HEK293 (cell line): Measurements from ENCODE around the gene WDR6.

ENCODE experiments used
- GLIS1 ChIP-seq: fragments of 450-650 bp; formaldehyde crosslinking; IDR thresholded peaks from 2 replicates; pipeline ENCODE4 v1.5.1; 2016; ENCODE audit warnings: missing biosample characterization, missing genetic modification characterization
- MZF1 ChIP-seq: fragments of 450-650 bp; formaldehyde crosslinking; IDR thresholded peaks from 2 replicates; pipeline ENCODE4 v1.5.1; 2017; ENCODE audit warnings: missing biosample characterization, missing genetic modification characterization, borderline replicate concordance
- PATZ1 ChIP-seq: fragments of 450-650 bp; formaldehyde crosslinking; IDR thresholded peaks from 2 replicates; pipeline ENCODE4 v1.5.1; 2016; ENCODE audit warnings: missing biosample characterization, missing genetic modification characterization
- PRDM4 ChIP-seq: fragments of 450-650 bp; formaldehyde crosslinking; IDR thresholded peaks from 2 replicates; pipeline ENCODE4 v1.5.1; 2017; ENCODE audit warnings: missing biosample characterization, missing genetic modification characterization
- ZBTB20 ChIP-seq: fragments of 450-650 bp; formaldehyde crosslinking; IDR thresholded peaks from 2 replicates; pipeline ENCODE4 v1.5.1; 2016; ENCODE audit warnings: missing biosample characterization, missing genetic modification characterization
- ZFP37 ChIP-seq: fragments of 450-650 bp; formaldehyde crosslinking; IDR thresholded peaks from 2 replicates; pipeline ENCODE4 v1.5.1; 2016; ENCODE audit warnings: missing biosample characterization, missing genetic modification characterization
- ZNF10 ChIP-seq: fragments of 450-650 bp; formaldehyde crosslinking; IDR thresholded peaks from 2 replicates; pipeline ENCODE4 v1.5.1; 2017; ENCODE audit warnings: missing biosample characterization, missing genetic modification characterization
- ZNF121 ChIP-seq: fragments of 450-650 bp; formaldehyde crosslinking; IDR thresholded peaks from 2 replicates; pipeline ENCODE4 v1.5.1; 2016; ENCODE audit warnings: missing biosample characterization, missing genetic modification characterization
- ZNF132 ChIP-seq: fragments of 450-650 bp; formaldehyde crosslinking; IDR thresholded peaks from 2 replicates; pipeline ENCODE4 v1.5.1; 2017; ENCODE audit warnings: missing biosample characterization, missing genetic modification characterization, borderline replicate concordance
- ZNF175 ChIP-seq: fragments of 450-650 bp; formaldehyde crosslinking; IDR thresholded peaks from 2 replicates; pipeline ENCODE4 v1.5.1; 2016; ENCODE audit warnings: missing biosample characterization, missing genetic modification characterization
- ZNF18 ChIP-seq: fragments of 450-650 bp; formaldehyde crosslinking; IDR thresholded peaks from 2 replicates; pipeline ENCODE4 v1.5.1; 2016; ENCODE audit warnings: missing biosample characterization, missing genetic modification characterization
- ZNF280C ChIP-seq: fragments of 450-650 bp; formaldehyde crosslinking; IDR thresholded peaks from 2 replicates; pipeline ENCODE4 v1.5.1; 2016; ENCODE audit warnings: missing biosample characterization, missing genetic modification characterization
- ZNF544 ChIP-seq: fragments of 450-650 bp; formaldehyde crosslinking; IDR thresholded peaks from 2 replicates; pipeline ENCODE4 v1.5.0; 2017; ENCODE audit warnings: missing biosample characterization, missing genetic modification characterization
- ZNF645 ChIP-seq: fragments of 450-650 bp; formaldehyde crosslinking; IDR thresholded peaks from 2 replicates; pipeline ENCODE4; 2016; ENCODE audit warnings: missing biosample characterization, missing genetic modification characterization
- TF ChIP-seq, protein P1 (sequence below): fragments of 450-650 bp; formaldehyde crosslinking; IDR thresholded peaks from 2 replicates; pipeline ENCODE4 v1.5.1; 2016; ENCODE audit warnings: missing biosample characterization, missing genetic modification characterization
- TF ChIP-seq, protein P2 (sequence below): fragments of 450-650 bp; formaldehyde crosslinking; IDR thresholded peaks from 2 replicates; pipeline ENCODE4 v1.5.1; 2016; ENCODE audit warnings: missing biosample characterization, missing genetic modification characterization
- TF ChIP-seq, protein P3 (sequence below): fragments of 450-650 bp; formaldehyde crosslinking; IDR thresholded peaks from 2 replicates; pipeline ENCODE4 v1.5.1; 2016; ENCODE audit warnings: missing biosample characterization, missing genetic modification characterization
- TF ChIP-seq, protein P4 (sequence below): fragments of 450-650 bp; IDR thresholded peaks from 2 replicates; pipeline ENCODE4 v1.5.1; 2018; ENCODE audit warnings: missing biosample characterization, mild to moderate bottlenecking, missing genetic modification characterization

The WDR6 gene

DNA sequence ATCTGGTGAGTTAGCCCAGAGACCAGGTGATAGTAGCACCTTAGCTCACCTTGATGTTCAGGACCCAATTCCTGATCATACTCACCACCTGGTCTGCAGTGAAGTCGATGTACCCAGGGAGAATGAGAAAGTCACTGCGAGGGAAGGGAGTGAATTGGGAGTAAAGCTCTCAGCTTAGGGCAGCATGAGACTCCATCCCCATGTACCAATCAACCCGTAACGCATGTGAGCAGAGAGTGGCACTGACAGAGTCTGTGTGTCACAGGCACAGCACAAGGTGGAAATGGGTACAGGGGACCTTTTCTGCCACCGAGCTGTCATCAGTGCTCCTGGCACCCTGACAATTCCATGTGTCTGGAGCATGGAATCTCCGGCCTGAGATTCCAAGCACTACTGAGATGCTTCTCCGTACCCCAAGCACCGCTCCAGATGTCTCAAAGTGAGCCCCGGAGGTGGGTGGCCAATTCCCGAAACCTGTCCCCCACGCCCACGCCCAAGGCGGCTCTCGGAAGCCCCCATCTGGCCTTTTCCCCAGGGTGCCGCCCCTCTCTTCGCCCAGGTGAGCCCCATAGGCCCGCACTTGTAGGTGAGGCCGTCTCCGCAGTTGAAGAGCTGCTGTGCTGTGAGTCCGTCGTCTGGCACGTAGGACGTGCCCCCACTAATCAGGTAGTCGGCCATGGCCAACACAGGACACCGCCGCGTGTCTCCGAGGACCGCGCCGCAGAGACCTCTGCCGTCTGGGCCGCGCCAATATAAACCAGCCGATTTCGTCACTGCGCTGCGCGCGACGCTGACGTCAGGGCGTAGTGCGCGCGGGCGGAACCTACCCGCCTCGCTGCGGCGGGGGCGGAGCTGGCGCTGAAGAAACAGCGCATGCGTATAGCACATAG is 21.7 kb downstream of the WDR6 start, which contains the start of gene IMPDH2 (continued):
- no peak for TF ChIP-seq ZNF544 (tag by site-specific recombination)
- TF ChIP-seq, protein P1, sequence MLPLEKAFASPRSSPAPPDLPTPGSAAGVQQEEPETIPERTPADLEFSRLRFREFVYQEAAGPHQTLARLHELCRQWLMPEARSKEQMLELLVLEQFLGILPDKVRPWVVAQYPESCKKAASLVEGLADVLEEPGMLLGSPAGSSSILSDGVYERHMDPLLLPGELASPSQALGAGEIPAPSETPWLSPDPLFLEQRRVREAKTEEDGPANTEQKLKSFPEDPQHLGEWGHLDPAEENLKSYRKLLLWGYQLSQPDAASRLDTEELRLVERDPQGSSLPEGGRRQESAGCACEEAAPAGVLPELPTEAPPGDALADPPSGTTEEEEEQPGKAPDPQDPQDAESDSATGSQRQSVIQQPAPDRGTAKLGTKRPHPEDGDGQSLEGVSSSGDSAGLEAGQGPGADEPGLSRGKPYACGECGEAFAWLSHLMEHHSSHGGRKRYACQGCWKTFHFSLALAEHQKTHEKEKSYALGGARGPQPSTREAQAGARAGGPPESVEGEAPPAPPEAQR: no peak
- TF ChIP-seq PATZ1 (tag by site-specific recombination): peak; percentile 77
- no peak for TF ChIP-seq ZNF18 (tag by site-specific recombination)
- 0 out of 2 replicates have a peak, but pooled peaks have one; percentile 9 for TF ChIP-seq ZNF121 (tag by site-specific recombination)
- TF ChIP-seq, protein P2, sequence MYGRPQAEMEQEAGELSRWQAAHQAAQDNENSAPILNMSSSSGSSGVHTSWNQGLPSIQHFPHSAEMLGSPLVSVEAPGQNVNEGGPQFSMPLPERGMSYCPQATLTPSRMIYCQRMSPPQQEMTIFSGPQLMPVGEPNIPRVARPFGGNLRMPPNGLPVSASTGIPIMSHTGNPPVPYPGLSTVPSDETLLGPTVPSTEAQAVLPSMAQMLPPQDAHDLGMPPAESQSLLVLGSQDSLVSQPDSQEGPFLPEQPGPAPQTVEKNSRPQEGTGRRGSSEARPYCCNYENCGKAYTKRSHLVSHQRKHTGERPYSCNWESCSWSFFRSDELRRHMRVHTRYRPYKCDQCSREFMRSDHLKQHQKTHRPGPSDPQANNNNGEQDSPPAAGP: peak; percentile 61; the same call in 1 of the 2 replicates
- TF ChIP-seq GLIS1 (tag by site-specific recombination): 0 out of 2 replicates have a peak, but pooled peaks have one; percentile 17
- TF ChIP-seq PRDM4: 0 out of 2 replicates have a peak, but pooled peaks have one; percentile 22
- TF ChIP-seq ZNF175 (tag by site-specific recombination): no peak
- TF ChIP-seq, protein P3, sequence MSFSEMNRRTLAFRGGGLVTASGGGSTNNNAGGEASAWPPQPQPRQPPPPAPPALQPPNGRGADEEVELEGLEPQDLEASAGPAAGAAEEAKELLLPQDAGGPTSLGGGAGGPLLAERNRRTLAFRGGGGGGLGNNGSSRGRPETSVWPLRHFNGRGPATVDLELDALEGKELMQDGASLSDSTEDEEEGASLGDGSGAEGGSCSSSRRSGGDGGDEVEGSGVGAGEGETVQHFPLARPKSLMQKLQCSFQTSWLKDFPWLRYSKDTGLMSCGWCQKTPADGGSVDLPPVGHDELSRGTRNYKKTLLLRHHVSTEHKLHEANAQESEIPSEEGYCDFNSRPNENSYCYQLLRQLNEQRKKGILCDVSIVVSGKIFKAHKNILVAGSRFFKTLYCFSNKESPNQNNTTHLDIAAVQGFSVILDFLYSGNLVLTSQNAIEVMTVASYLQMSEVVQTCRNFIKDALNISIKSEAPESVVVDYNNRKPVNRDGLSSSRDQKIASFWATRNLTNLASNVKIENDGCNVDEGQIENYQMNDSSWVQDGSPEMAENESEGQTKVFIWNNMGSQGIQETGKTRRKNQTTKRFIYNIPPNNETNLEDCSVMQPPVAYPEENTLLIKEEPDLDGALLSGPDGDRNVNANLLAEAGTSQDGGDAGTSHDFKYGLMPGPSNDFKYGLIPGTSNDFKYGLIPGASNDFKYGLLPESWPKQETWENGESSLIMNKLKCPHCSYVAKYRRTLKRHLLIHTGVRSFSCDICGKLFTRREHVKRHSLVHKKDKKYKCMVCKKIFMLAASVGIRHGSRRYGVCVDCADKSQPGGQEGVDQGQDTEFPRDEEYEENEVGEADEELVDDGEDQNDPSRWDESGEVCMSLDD: no peak; the same call in 1 of the 2 replicates
- TF ChIP-seq ZNF280C (tag by site-specific recombination): no peak
- 0 out of 2 replicates have a peak, but pooled peaks have one; percentile 13 for TF ChIP-seq ZNF10 (tag by site-specific recombination)
- no peak for TF ChIP-seq ZNF132 (tag by site-specific recombination)
- TF ChIP-seq, protein P4, sequence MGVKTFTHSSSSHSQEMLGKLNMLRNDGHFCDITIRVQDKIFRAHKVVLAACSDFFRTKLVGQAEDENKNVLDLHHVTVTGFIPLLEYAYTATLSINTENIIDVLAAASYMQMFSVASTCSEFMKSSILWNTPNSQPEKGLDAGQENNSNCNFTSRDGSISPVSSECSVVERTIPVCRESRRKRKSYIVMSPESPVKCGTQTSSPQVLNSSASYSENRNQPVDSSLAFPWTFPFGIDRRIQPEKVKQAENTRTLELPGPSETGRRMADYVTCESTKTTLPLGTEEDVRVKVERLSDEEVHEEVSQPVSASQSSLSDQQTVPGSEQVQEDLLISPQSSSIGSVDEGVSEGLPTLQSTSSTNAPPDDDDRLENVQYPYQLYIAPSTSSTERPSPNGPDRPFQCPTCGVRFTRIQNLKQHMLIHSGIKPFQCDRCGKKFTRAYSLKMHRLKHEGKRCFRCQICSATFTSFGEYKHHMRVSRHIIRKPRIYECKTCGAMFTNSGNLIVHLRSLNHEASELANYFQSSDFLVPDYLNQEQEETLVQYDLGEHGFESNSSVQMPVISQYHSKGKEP (tag by site-specific recombination): no peak
- no peak for TF ChIP-seq MZF1
- peak; percentile 84 for TF ChIP-seq ZFP37 (tag by site-specific recombination)
- TF ChIP-seq ZBTB20 (tag by site-specific recombination): no peak; the same call in 1 of the 2 replicates
- TF ChIP-seq ZNF645 (tag by site-specific recombination): no peak
